ENCODE results near the gene AKAP13.

- no peak for TF ChIP-seq GABPA (IDR thresholded peaks at IDR 0.05; ENCODE audit: low read depth)
- no peak for TF ChIP-seq FOSL2 (IDR thresholded peaks at IDR 0.05; ENCODE audit: borderline replicate concordance, low read depth)
- TF ChIP-seq FOXJ3 (CRISPR knock-in tag; IDR thresholded peaks at IDR 0.05) = no peak
- no peak for TF ChIP-seq RFX5 (IDR thresholded peaks at IDR 0.05; ENCODE audit: low read length)
- TF ChIP-seq, protein P1, sequence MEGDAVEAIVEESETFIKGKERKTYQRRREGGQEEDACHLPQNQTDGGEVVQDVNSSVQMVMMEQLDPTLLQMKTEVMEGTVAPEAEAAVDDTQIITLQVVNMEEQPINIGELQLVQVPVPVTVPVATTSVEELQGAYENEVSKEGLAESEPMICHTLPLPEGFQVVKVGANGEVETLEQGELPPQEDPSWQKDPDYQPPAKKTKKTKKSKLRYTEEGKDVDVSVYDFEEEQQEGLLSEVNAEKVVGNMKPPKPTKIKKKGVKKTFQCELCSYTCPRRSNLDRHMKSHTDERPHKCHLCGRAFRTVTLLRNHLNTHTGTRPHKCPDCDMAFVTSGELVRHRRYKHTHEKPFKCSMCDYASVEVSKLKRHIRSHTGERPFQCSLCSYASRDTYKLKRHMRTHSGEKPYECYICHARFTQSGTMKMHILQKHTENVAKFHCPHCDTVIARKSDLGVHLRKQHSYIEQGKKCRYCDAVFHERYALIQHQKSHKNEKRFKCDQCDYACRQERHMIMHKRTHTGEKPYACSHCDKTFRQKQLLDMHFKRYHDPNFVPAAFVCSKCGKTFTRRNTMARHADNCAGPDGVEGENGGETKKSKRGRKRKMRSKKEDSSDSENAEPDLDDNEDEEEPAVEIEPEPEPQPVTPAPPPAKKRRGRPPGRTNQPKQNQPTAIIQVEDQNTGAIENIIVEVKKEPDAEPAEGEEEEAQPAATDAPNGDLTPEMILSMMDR (IDR thresholded peaks at IDR 0.05) = no peak
Measured at GRCh38 chr15:85616549-85617110, 236.2 kb downstream of the AKAP13 start.

All from SK-N-SH (cell line).